ENCODE measurements around the gene GNAS-AS1. TPM values are rescaled to one million over a fixed set of nuclear protein-coding genes. Genes with fewer than 3 reads are reported as not detected.

GNAS-AS1 gene
- total RNA-seq, 6 experiments from 2014 or later = 0.23 to 0.37 (median 0.27) TPM; not detected in 3

DNA sequence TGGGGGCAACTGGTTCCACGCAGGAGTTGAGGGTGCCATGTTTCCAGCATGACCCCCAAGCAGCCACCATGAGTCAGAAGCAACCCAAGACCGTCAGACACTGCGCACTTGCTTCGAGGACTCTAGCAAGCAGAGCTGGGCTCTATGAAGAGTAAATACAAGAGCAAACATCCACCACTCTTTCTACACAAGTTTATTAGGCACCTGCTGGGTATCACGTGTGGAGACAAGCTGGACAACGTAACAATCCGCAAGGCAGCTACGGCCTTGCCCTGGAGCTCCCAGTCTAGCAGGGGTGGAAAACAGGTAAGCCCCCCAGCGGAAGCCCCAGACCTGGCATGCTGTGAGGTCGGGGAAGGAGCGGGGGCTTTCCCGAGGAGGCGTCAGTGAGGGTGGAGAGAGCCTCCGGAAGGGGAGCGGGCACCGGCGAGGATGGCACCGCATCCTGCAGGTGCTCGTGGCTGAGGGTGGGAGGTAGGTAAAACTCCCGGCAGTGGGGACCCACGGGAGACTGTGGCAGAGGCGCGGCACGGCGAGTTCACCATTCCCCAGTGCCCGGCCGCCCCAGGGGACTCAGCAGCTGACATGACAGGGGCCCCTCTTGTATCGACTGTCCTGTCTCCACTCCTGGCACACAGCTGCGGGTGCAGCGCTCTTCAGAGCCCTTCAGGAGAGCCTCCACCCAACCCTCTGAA lies 33.6 kb downstream of the GNAS-AS1 start:
- Histone ChIP-seq H3K4me3 (no peak overlapping the region), H3K36me3 (no peaks in the 10 kb centered on the region), H3K27me3 (no peaks in the 10 kb centered on the region), H3K27ac (no peak overlapping the region), H3K9me3 (no peaks in the 10 kb centered on the region), H3K4me1 (no peaks in the 10 kb centered on the region)
- DNase-seq (no peak), ATAC-seq (no peak)
- 80% methylated on average over 9 of the region's 30 CpGs for WGBS (ENCODE audit: insufficient coverage, low coverage, low lambda C conversion rate, missing lambda C conversion rate)
- intact Hi-C loops (cut with DNase I) = no loop called here
- TF ChIP-seq POLR2A (IDR thresholded peaks at IDR 0.05) = no peak
- no peak for TF ChIP-seq CTCF (IDR thresholded peaks at IDR 0.05)

DNA sequence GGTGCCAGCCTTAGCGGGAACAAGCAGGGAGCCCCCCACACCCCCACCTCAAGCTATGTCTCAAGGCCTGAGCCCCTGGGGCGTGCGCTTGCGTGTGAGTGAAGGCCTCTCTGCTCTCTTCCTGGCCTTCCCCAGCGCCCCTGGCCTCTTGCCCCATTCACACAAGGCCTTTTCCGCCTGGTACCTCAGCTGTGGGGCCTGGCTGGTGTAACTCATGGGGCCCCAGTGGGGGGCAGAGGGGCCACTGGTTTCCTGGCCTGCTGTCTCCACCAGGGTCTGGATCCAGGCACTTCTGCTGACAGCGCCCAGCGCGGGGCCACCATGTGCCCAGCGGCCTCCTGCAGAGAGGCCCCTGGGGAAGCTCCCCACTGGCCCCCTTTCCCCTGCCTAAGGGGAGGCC lies 34.7 kb downstream of the GNAS-AS1 start:
- DNase-seq = no peak
- no peak overlapping the region for H3K4me3 ChIP-seq
- no peak overlapping the region for H3K27ac ChIP-seq
- no peaks in the 10 kb centered on the region for H3K4me1 ChIP-seq
- H3K36me3 ChIP-seq = no peaks in the 10 kb centered on the region
- WGBS (ENCODE audit: insufficient coverage, low coverage, low lambda C conversion rate, missing lambda C conversion rate) = no CpG with 5 or more reads among the region's 10 CpGs
- intact Hi-C loops (cut with DNase I) = no loop called here
- ATAC-seq = no peak
- no peaks in the 10 kb centered on the region for H3K9me3 ChIP-seq
- no peak for TF ChIP-seq POLR2A (IDR thresholded peaks at IDR 0.05)
- TF ChIP-seq CTCF (IDR thresholded peaks at IDR 0.05) = no peak
- no peaks in the 10 kb centered on the region for H3K27me3 ChIP-seq

DNA sequence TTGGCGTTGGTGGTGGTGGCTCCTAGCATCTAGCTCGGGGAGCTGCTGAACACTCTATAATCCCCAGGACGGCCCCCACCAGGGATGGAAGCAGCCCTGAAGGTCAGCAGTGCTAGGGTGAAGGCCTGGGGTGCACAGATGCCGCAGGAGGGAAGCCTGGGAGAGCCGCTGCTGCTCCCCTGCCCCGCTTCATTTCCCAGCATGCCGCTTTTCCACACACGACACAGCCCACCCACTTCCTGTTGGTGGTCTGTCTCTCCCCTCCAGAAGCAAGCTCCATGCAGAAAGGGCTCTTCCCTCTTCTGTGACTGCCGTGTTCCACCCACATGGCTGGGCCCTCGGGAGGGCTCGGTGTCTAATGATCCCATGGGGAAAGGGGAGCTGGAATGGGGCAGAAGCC lies 35.3 kb downstream of the GNAS-AS1 start:
- Histone ChIP-seq H3K4me1 (no peaks in the 10 kb centered on the region), H3K4me3 (no peak overlapping the region), H3K27ac (no peak overlapping the region), H3K9me3 (no peaks in the 10 kb centered on the region), H3K27me3 (no peaks in the 10 kb centered on the region), H3K36me3 (no peaks in the 10 kb centered on the region)
- 70% methylated on average over 2 of the region's 11 CpGs for WGBS (ENCODE audit: insufficient coverage, low coverage, low lambda C conversion rate, missing lambda C conversion rate)
- DNase-seq (no peak), ATAC-seq (no peak)
- TF ChIP-seq POLR2A (IDR thresholded peaks at IDR 0.05) = no peak
- TF ChIP-seq CTCF (IDR thresholded peaks at IDR 0.05) = no peak
- intact Hi-C loops (cut with DNase I) = no loop called here

GRCh38 chr20:58813369-58813768 lies 37.3 kb downstream of the GNAS-AS1 start:
- intact Hi-C loops (cut with DNase I) = no loop called here
- Histone ChIP-seq H3K27me3 (no peaks in the 10 kb centered on the region), H3K4me1 (no peaks in the 10 kb centered on the region), H3K27ac (no peak overlapping the region), H3K36me3 (no peaks in the 10 kb centered on the region), H3K4me3 (no peak overlapping the region), H3K9me3 (no peaks in the 10 kb centered on the region)
- TF ChIP-seq CTCF (IDR thresholded peaks at IDR 0.05) = no peak
- TF ChIP-seq POLR2A (IDR thresholded peaks at IDR 0.05) = no peak
- WGBS (ENCODE audit: insufficient coverage, low coverage, low lambda C conversion rate, missing lambda C conversion rate) = 84% methylated on average over 5 of the region's 8 CpGs
- ATAC-seq (no peak), DNase-seq (no peak)
